H1 (cell line): Measurements from ENCODE around the gene ENTPD1. TPM values are rescaled to one million over a fixed set of nuclear protein-coding genes. Genes with fewer than 3 reads are reported as not detected.

Experiments used
- CTCF ChIA-PET: fragments of 300-600 bp; sonication (Branson Sonifier 250); formaldehyde crosslinking; loops from one replicate; lab custom pipeline; 2021; ENCODE audit not compliant: partially characterized antibody; lab: Charles Lee
- POLR2A ChIA-PET: fragments of 300-600 bp; sonication (Branson Sonifier 250); formaldehyde crosslinking; loops from one replicate; lab custom pipeline; 2021; ENCODE audit warnings: inconsistent platforms; ENCODE audit not compliant: partially characterized antibody; lab: Charles Lee
- DNase-seq, 2 experiments: peaks; one replicate each; pipeline versions ENCODE4 v3.0.0 to v3.0.0-alpha.2; 2010 to 2022; ENCODE audit warnings: low spot score in 2 of 2, low read depth in 1 of 2, mixed read lengths in 1 of 2
- FAIRE-seq: peaks from 2 replicates; lab custom pipeline; 2011; peaks lifted over from hg19 to GRCh38; lab: Jason Lieb, UNC
- H2AFZ ChIP-seq: 2 replicates; pipeline ENCODE4 v1.8.1; 2012; ENCODE audit warnings: low read length, inconsistent platforms
- H2AK5ac ChIP-seq: 2 replicates; pipeline ENCODE4 v1.6.1; 2013; ENCODE audit warnings: low read depth, low read length
- H2BK120ac ChIP-seq: replicated peaks from 2 replicates; pipeline ENCODE3; 2013; ENCODE audit warnings: low read depth, low read length, inconsistent platforms
- H2BK12ac ChIP-seq: 2 replicates; pipeline ENCODE4 v1.6.1; 2013; ENCODE audit warnings: low read depth, low read length
- H2BK15ac ChIP-seq: 2 replicates; pipeline ENCODE4 v1.6.1; 2013; ENCODE audit warnings: low read length
- H2BK20ac ChIP-seq: 2 replicates; pipeline ENCODE4 v1.6.1; 2013; ENCODE audit warnings: low read length
- H2BK5ac ChIP-seq: 2 replicates; pipeline ENCODE4 v1.6.1; 2013; ENCODE audit warnings: low read depth, low read length
- H3K14ac ChIP-seq: 2 replicates; pipeline ENCODE4 v1.6.1; 2013; ENCODE audit warnings: inconsistent platforms; ENCODE audit not compliant: insufficient read length
- H3K18ac ChIP-seq: 2 replicates; pipeline ENCODE4 v1.6.1; 2013; ENCODE audit warnings: low read length; ENCODE audit errors: extremely low read depth
- H3K23ac ChIP-seq: 2 replicates; pipeline ENCODE4 v1.6.1; 2013; ENCODE audit warnings: inconsistent platforms; ENCODE audit not compliant: insufficient read length
- H3K23me2 ChIP-seq: 2 replicates; pipeline ENCODE4 v1.6.1; 2013; ENCODE audit warnings: low read depth, low read length
- H3K27ac ChIP-seq: 2 replicates; pipeline ENCODE4 v1.6.1; 2011; ENCODE audit warnings: low read depth, low read length, inconsistent platforms
- H3K27me3 ChIP-seq, 4 experiments: replicated peaks in 1 of 4; 1 replicate in 1 of 4; 2 replicates in 3 of 4; pipeline versions ENCODE4 v1.6.1 to v1.8.1; 2011 to 2013; ENCODE audit warnings: low read length in 3 of 4, mild to moderate bottlenecking in 3 of 4, inconsistent platforms in 2 of 4, mixed read lengths in 2 of 4, moderate library complexity in 1 of 4; ENCODE audit not compliant: control insufficient read depth in 3 of 4, insufficient read depth in 3 of 4; ENCODE audit errors: extremely low read depth in 1 of 4
- H3K36me3 ChIP-seq, 4 experiments: 2 replicates each; pipeline versions ENCODE4 v1.6.1 to v1.8.1; 2011 to 2013; ENCODE audit warnings: mild to moderate bottlenecking in 4 of 4, low read length in 3 of 4, moderate library complexity in 2 of 4, control low read depth in 1 of 4, inconsistent platforms in 1 of 4; ENCODE audit not compliant: insufficient read depth in 4 of 4, control insufficient read depth in 2 of 4
- H3K4ac ChIP-seq: replicated peaks from 2 replicates; pipeline ENCODE3; 2013; ENCODE audit warnings: low read length, low read depth, mixed read lengths, inconsistent platforms; ENCODE audit not compliant: insufficient read length
- H3K4me1 ChIP-seq, 4 experiments: replicated peaks in 1 of 4; 1 replicate in 1 of 4; 2 replicates in 3 of 4; pipeline versions ENCODE4 v1.6.1 to v1.8.1; 2011 to 2013; ENCODE audit warnings: low read length in 3 of 4, inconsistent platforms in 2 of 4, mixed read lengths in 1 of 4; ENCODE audit not compliant: insufficient read depth in 4 of 4, control insufficient read depth in 3 of 4
- H3K4me2 ChIP-seq, 2 experiments: 2 replicates each; pipeline versions ENCODE4 v1.6.1 to v1.8.1; 2011 to 2013; ENCODE audit warnings: low read depth in 2 of 2, low read length in 2 of 2, control low read depth in 1 of 2, inconsistent platforms in 1 of 2, mild to moderate bottlenecking in 1 of 2; ENCODE audit not compliant: insufficient read depth in 1 of 2
- H3K4me3 ChIP-seq, 4 experiments: fragments of 200-600, 300-600 bp in 1 of 4; sonication (generic), shearing (Covaris generic), sonication (Bioruptor Twin) in 1 of 4; 2 replicates each; pipeline versions ENCODE4 v1.5.1 to v1.8.1; 2011 to 2016; ENCODE audit warnings: low read length in 4 of 4, low read depth in 3 of 4, control low read depth in 2 of 4, inconsistent platforms in 2 of 4, mild to moderate bottlenecking in 2 of 4, mixed read lengths in 1 of 4, moderate library complexity in 1 of 4; ENCODE audit not compliant: insufficient read depth in 2 of 4; ENCODE audit errors: extremely low read depth in 1 of 4
- H3K56ac ChIP-seq: replicated peaks from 2 replicates; pipeline ENCODE3; 2013; ENCODE audit warnings: low read depth, mild to moderate bottlenecking, mixed read lengths, low read length, inconsistent platforms; ENCODE audit not compliant: insufficient read length
- H3K79me1 ChIP-seq: 2 replicates; pipeline ENCODE4 v1.6.1; 2013; ENCODE audit warnings: low read depth, low read length, control low read depth
- H3K79me2 ChIP-seq, 2 experiments: 2 replicates each; pipeline versions ENCODE4 v1.6.1 to v1.8.1; 2012 to 2013; ENCODE audit warnings: low read length in 2 of 2, mild to moderate bottlenecking in 2 of 2, inconsistent platforms in 1 of 2; ENCODE audit not compliant: insufficient read depth in 2 of 2, control insufficient read depth in 1 of 2
- H3K9ac ChIP-seq, 4 experiments: replicated peaks in 1 of 4; 1 replicate in 1 of 4; 2 replicates in 3 of 4; pipeline versions ENCODE4 v1.6.1 to v1.8.1; 2011 to 2013; ENCODE audit warnings: low read depth in 3 of 4, low read length in 3 of 4, control low read depth in 2 of 4, mild to moderate bottlenecking in 2 of 4, moderate library complexity in 2 of 4, inconsistent platforms in 1 of 4; ENCODE audit errors: extremely low read depth in 1 of 4
- H3K9me3 ChIP-seq, 2 experiments: 2 replicates each; pipeline versions ENCODE4 v1.6.1 to v1.8.1; 2012 to 2013; ENCODE audit warnings: mild to moderate bottlenecking in 2 of 2, moderate library complexity in 2 of 2, control low read depth in 1 of 2, inconsistent platforms in 1 of 2, low read depth in 1 of 2, low read length in 1 of 2, mixed read lengths in 1 of 2; ENCODE audit not compliant: insufficient read depth in 2 of 2
- H4K20me1 ChIP-seq, 2 experiments: replicated peaks in 1 of 2; 2 replicates each; pipeline versions ENCODE3 to v1.8.1; 2011 to 2013; ENCODE audit warnings: inconsistent platforms in 2 of 2, low read length in 2 of 2, mild to moderate bottlenecking in 1 of 2; ENCODE audit not compliant: insufficient read depth in 2 of 2, control insufficient read depth in 1 of 2
- H4K5ac ChIP-seq: 2 replicates; pipeline ENCODE4 v1.6.1; 2013; ENCODE audit warnings: low read length, low read depth, mixed read lengths, inconsistent platforms; ENCODE audit not compliant: insufficient read length
- H4K8ac ChIP-seq: 2 replicates; pipeline ENCODE4 v1.8.0; 2013; ENCODE audit warnings: mild to moderate bottlenecking, moderate library complexity, low read length, inconsistent platforms; ENCODE audit not compliant: insufficient read depth; ENCODE audit errors: extremely low read depth
- H4K91ac ChIP-seq: replicated peaks from 2 replicates; pipeline ENCODE3; 2013; ENCODE audit warnings: low read length, mixed read lengths, inconsistent platforms; ENCODE audit not compliant: insufficient read length
- CBX5 ChIP-seq: fragments of 300-800, 300-1000 bp; sonication (generic); IDR thresholded peaks from 2 replicates; pipeline ENCODE4 v1.7.1; 2016; ENCODE audit warnings: antibody characterized with exemption, low read length, low read depth
- CBX8 ChIP-seq: fragments of 300-800, 300-1000 bp; sonication (generic); IDR thresholded peaks from 2 replicates; pipeline ENCODE4 v1.7.1; 2016; ENCODE audit warnings: low read depth, low read length, borderline replicate concordance
- CREB1 ChIP-seq: IDR thresholded peaks from 2 replicates; pipeline ENCODE4 v1.6.1; 2012; ENCODE audit warnings: inconsistent platforms
- EGR1 ChIP-seq: IDR thresholded peaks from 2 replicates; pipeline ENCODE4 v1.6.1; 2011; ENCODE audit warnings: low read depth, low read length, borderline replicate concordance
- EP300 ChIP-seq, 2 experiments: IDR thresholded peaks; 1 replicate in 1 of 2; 2 replicates in 1 of 2; pipeline ENCODE4 v1.6.1; 2011 to 2012; ENCODE audit warnings: low read depth in 2 of 2, low read length in 2 of 2, mild to moderate bottlenecking in 2 of 2, borderline replicate concordance in 1 of 2, inconsistent platforms in 1 of 2, moderate library complexity in 1 of 2
- NRF1 ChIP-seq: IDR thresholded peaks from 2 replicates; pipeline ENCODE4 v1.6.1; 2011; ENCODE audit warnings: mild to moderate bottlenecking, low read depth, low read length, improper control_type of control experiment
- RBBP5 ChIP-seq: IDR thresholded peaks from 2 replicates; pipeline ENCODE4 v1.7.1; 2012; ENCODE audit warnings: low read depth, mild to moderate bottlenecking, inconsistent platforms, low read length, moderate library complexity, borderline replicate concordance
- SAP30 ChIP-seq: fragments of 300-600 bp; sonication (generic); IDR thresholded peaks from 2 replicates; pipeline ENCODE4 v1.7.1; 2012; ENCODE audit warnings: low read length, moderate library complexity, mild to moderate bottlenecking, inconsistent platforms; ENCODE audit not compliant: insufficient read depth, insufficient replicate concordance
- SUZ12 ChIP-seq: fragments of 200-600 bp; sonication (generic); IDR thresholded peaks from 2 replicates; pipeline ENCODE4 v1.6.1; 2012; ENCODE audit warnings: mild to moderate bottlenecking, inconsistent platforms, low read length, moderate library complexity, mixed read lengths
- TAF1 ChIP-seq: IDR thresholded peaks from 2 replicates; pipeline ENCODE4 v1.6.1; 2011; ENCODE audit warnings: mild to moderate bottlenecking, low read depth, low read length
- TBP ChIP-seq: IDR thresholded peaks from 2 replicates; pipeline ENCODE4 v1.6.1; 2011; ENCODE audit warnings: low read depth, low read length, improper control_type of control experiment
- TCF12 ChIP-seq: IDR thresholded peaks from 2 replicates; pipeline ENCODE4 v1.6.1; 2011; ENCODE audit warnings: low read depth, mild to moderate bottlenecking, low read length
- polyA plus RNA-seq, 7 experiments: library from polyadenylated mRNA; depleted of rRNA in 3 of 7; stranded (reverse) in 5 of 7; unstranded in 2 of 7; fragments of >200 nt in 5 of 7; fragments of 200-250 nt in 2 of 7; gene quantifications; 1 replicate in 5 of 7; 2 replicates in 1 of 7; 4 replicates in 1 of 7; pipeline versions ENCODE4 v1.2.1 to v1.2.3, GENCODE V29; 2011 to 2013; ENCODE audit warnings: missing spikeins in 2 of 7, mixed read lengths in 2 of 7
- total RNA-seq: library from RNA; stranded (reverse); fragmentation: NEBNext Ultra II Directional; extraction: Animal tissue kit (Norgen Biotek cat#: 25700); gene quantifications from 2 replicates; pipeline ENCODE4 v1.2.1, GENCODE V29; 2021
- TF ChIP-seq, protein P1 (sequence below): IDR thresholded peaks from 2 replicates; pipeline ENCODE4 v1.6.1; 2011; ENCODE audit warnings: low read depth, mild to moderate bottlenecking, low read length; ENCODE audit not compliant: insufficient read depth
- TF ChIP-seq, protein P2 (sequence below): IDR thresholded peaks from 2 replicates; pipeline ENCODE4 v1.6.1; 2012; ENCODE audit warnings: inconsistent platforms

The ENTPD1 gene
- total and polyA plus RNA-seq, 2 of the 8 experiments (the other 6 are each of a cell fraction or from before 2014, with no cell fraction given), result 2.2 to 2.5 TPM

DNA sequence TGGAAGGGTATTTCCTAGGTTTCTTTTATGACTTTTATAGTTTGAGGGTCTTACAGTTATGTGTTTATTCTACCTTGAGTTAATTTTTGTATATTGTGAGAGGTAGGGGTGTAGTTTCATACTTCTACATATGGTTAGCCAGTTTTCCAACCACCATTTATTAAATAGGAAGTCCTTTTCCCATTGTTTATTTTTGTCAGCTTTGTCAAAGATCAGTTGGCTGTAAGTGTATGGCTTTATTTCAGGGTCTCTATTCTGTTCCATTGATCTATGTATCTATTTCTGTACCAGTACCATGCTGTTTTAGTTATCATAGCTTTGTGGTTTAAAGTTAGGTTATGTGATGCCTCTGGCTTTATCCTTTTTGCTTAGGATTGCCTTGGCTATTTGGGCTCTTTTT lies 79.9 kb downstream of the ENTPD1 start:
- H2BK20ac ChIP-seq, result no peak overlapping the region
- no peak overlapping the region for H3K18ac ChIP-seq
- H3K9me3 ChIP-seq, result no peaks in the 10 kb centered on the region
- H4K5ac ChIP-seq, result no peak overlapping the region
- H3K79me2 ChIP-seq, result no peaks in the 10 kb centered on the region
- peaks cover 2% of the 10 kb centered on the region; the same call in 1 of the 2 replicates for H3K23me2 ChIP-seq
- H3K56ac ChIP-seq, result no peak overlapping the region
- H3K23ac ChIP-seq, result no peak overlapping the region
- no peaks in the 10 kb centered on the region for H4K20me1 ChIP-seq
- H2AFZ ChIP-seq, result no peak overlapping the region
- no peak overlapping the region for H4K91ac ChIP-seq
- FAIRE-seq (no peak), DNase-seq (no peak)
- H2BK12ac ChIP-seq, result no peak overlapping the region
- H3K4me3 ChIP-seq, result no peak overlapping the region
- peaks cover 0 to 4% (median 2%) of the 10 kb centered on the region in 4 experiments; a peak in 2 of 7 replicates for H3K4me1 ChIP-seq
- H2BK120ac ChIP-seq, result no peak overlapping the region
- H3K4ac ChIP-seq, result no peak overlapping the region
- H3K4me2 ChIP-seq, result no peak overlapping the region
- H3K27me3 ChIP-seq, result no peaks in the 10 kb centered on the region
- H2BK15ac ChIP-seq, result no peak overlapping the region
- H3K79me1 ChIP-seq, result no peaks in the 10 kb centered on the region
- CTCF ChIA-PET, result interaction anchor here (0.6 to 14.6 kb wide), 4 partner anchors 11 to 141 kb away, joined by 3 to 238 read pairs (median 4); partner anchors contain the start of gene TCTN3
- POLR2A ChIA-PET, result no interaction called here
- no peak overlapping the region for H3K27ac ChIP-seq
- no peaks in the 10 kb centered on the region; a peak in 1 of 8 replicates for H3K36me3 ChIP-seq
- no peak overlapping the region for H3K14ac ChIP-seq
- H3K9ac ChIP-seq, result no peak overlapping the region
- H4K8ac ChIP-seq, result no peak overlapping the region
- H2BK5ac ChIP-seq, result no peak overlapping the region
- no peak overlapping the region for H2AK5ac ChIP-seq
- TF ChIP-seq TCF12 (no peak), NRF1 (no peak), CBX8 (no peak), SUZ12 (no peak), EP300 (IDR thresholded peaks at IDR 0.05; ENCODE audit: borderline replicate concordance in 1 of 2, low read depth in 2 of 2, low read length in 2 of 2) (no peak), TBP (no peak), CREB1 (no peak), SAP30 (no peak), CBX5 (no peak), TAF1 (no peak), EGR1 (no peak), RBBP5 (no peak)
- TF ChIP-seq, protein P1, sequence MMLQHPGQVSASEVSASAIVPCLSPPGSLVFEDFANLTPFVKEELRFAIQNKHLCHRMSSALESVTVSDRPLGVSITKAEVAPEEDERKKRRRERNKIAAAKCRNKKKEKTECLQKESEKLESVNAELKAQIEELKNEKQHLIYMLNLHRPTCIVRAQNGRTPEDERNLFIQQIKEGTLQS, result no peak
- TF ChIP-seq, protein P2, sequence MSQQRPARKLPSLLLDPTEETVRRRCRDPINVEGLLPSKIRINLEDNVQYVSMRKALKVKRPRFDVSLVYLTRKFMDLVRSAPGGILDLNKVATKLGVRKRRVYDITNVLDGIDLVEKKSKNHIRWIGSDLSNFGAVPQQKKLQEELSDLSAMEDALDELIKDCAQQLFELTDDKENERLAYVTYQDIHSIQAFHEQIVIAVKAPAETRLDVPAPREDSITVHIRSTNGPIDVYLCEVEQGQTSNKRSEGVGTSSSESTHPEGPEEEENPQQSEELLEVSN, result no peak
